ES-I3 (cell line): Measurements from ENCODE around the gene GART.
"Not testable (repeated sequence)": the region's sequence is repeated elsewhere in the genome, so short reads cannot be mapped to it uniquely, and the experiment has no call there.

ENCODE experiments used
- H3K36me3 ChIP-seq: 2 replicates; pipeline ENCODE4 v1.6.1; 2013; ENCODE audit warnings: mild to moderate bottlenecking, low read length, control low read depth, moderate library complexity; ENCODE audit not compliant: insufficient read depth
- H3K4me1 ChIP-seq: 2 replicates; pipeline ENCODE4 v1.6.1; 2013; ENCODE audit warnings: mild to moderate bottlenecking, control low read depth, low read length; ENCODE audit not compliant: insufficient read depth
- H3K9ac ChIP-seq: 2 replicates; pipeline ENCODE4 v1.6.1; 2013; ENCODE audit warnings: low read depth, mild to moderate bottlenecking, low read length, moderate library complexity
- H3K9me3 ChIP-seq: 2 replicates; pipeline ENCODE4 v1.6.1; 2013; ENCODE audit warnings: mild to moderate bottlenecking, low read length, moderate library complexity; ENCODE audit not compliant: control insufficient read depth, insufficient read depth

Gene GART

GRCh38 chr21:33478935-33479678, 62.8 kb downstream of the GART start:
- Histone ChIP-seq H3K4me1 (no peaks in the 10 kb centered on the region; the same call in 1 of the 2 replicates), H3K9ac (peak overlapping the region; percentile 58), H3K36me3 (no peaks in the 10 kb centered on the region), H3K9me3 (no peaks in the 10 kb centered on the region)

- Histone ChIP-seq H3K36me3 (no peaks in the 10 kb centered on the region), H3K9ac (peak overlapping the region; percentile 58), H3K4me1 (no peaks in the 10 kb centered on the region; the same call in 1 of the 2 replicates), H3K9me3 (no peaks in the 10 kb centered on the region)
Measured at GRCh38 chr21:33478182-33478581, 63.7 kb downstream of the GART start.

GRCh38 chr21:33477066-33477465, 64.9 kb downstream of the GART start:
- no peaks in the 10 kb centered on the region; the same call in 1 of the 2 replicates for H3K4me1 ChIP-seq
- no peaks in the 10 kb centered on the region for H3K36me3 ChIP-seq
- no peaks in the 10 kb centered on the region for H3K9me3 ChIP-seq
- H3K9ac ChIP-seq: no peak overlapping the region

- H3K9me3 ChIP-seq: no peaks in the 10 kb centered on the region
- no peak overlapping the region for H3K9ac ChIP-seq
Measured at GRCh38 chr21:33473344-33473743, 68.6 kb downstream of the GART start.

GRCh38 chr21:33470701-33471100, 71.2 kb downstream of the GART start:
- H3K9me3 ChIP-seq: no peaks in the 10 kb centered on the region
- H3K9ac ChIP-seq: no peak overlapping the region
- no peaks in the 10 kb centered on the region for H3K36me3 ChIP-seq
- H3K4me1 ChIP-seq: no peaks in the 10 kb centered on the region

More at GRCh38 chr21:33473344-33473743, 68.6 kb downstream of the GART start:
- H3K36me3 ChIP-seq: no peaks in the 10 kb centered on the region
- H3K4me1 ChIP-seq: no peaks in the 10 kb centered on the region; the same call in 1 of the 2 replicates

GRCh38 chr21:33469183-33469582, 72.7 kb downstream of the GART start:
- H3K9ac ChIP-seq, H3K9me3 ChIP-seq, H3K4me1 ChIP-seq, H3K36me3 ChIP-seq: not testable (repeated sequence)

GRCh38 chr21:33461538-33462250, 80.2 kb downstream of the GART start:
- H3K9ac ChIP-seq: no peak overlapping the region
- H3K36me3 ChIP-seq: no peaks in the 10 kb centered on the region
- H3K9me3 ChIP-seq: no peaks in the 10 kb centered on the region
- H3K4me1 ChIP-seq: no peaks in the 10 kb centered on the region

GRCh38 chr21:33458861-33459260, 83.1 kb downstream of the GART start:
- no peaks in the 10 kb centered on the region for H3K36me3 ChIP-seq
- H3K9me3 ChIP-seq: no peaks in the 10 kb centered on the region
- H3K4me1 ChIP-seq: no peaks in the 10 kb centered on the region; the same call in 1 of the 2 replicates
- no peak overlapping the region for H3K9ac ChIP-seq

GRCh38 chr21:33455686-33456446, 86.1 kb downstream of the GART start:
- Histone ChIP-seq H3K9me3 (no peaks in the 10 kb centered on the region), H3K36me3 (no peaks in the 10 kb centered on the region), H3K4me1 (no peaks in the 10 kb centered on the region; the same call in 1 of the 2 replicates), H3K9ac (no peak overlapping the region)
